Daoy (cell line): Measurements from ENCODE around the gene SEMA3F. TPM values are rescaled to one million over a fixed set of nuclear protein-coding genes. Genes with fewer than 3 reads are reported as not detected.
A peak's percentile ranks its signal among the peaks of the same experiment; 100 is the strongest.

ENCODE experiments used
- DNase-seq: peaks from one replicate; pipeline ENCODE4 v3.0.0-alpha.2; 2015; ENCODE audit warnings: low read depth
- total RNA-seq: library from RNA; depleted of rRNA; stranded (reverse); fragments of >200 nt; shearing (Covaris generic); gene quantifications from 2 replicates; pipeline ENCODE4 v1.2.3, GENCODE V29; 2014

The SEMA3F gene
- total RNA-seq, 1 experiment from 2014 or later = 0.51 TPM

- DNase-seq = no peak
Observed at GRCh38 chr3:50155891-50156290, 767 bp downstream of the SEMA3F start.

GRCh38 chr3:50156549-50157493 is 1.7 kb downstream of the SEMA3F start:
- DNase-seq = no peak

GRCh38 chr3:50157827-50158529 is 2.9 kb downstream of the SEMA3F start:
- DNase-seq = no peak

GRCh38 chr3:50158530-50159146 is 3.5 kb downstream of the SEMA3F start:
- no peak for DNase-seq

GRCh38 chr3:50160561-50160983 is 5.4 kb downstream of the SEMA3F start:
- no peak for DNase-seq

GRCh38 chr3:50161320-50161719 is 6.2 kb downstream of the SEMA3F start:
- DNase-seq = no peak

- no peak for DNase-seq
Observed at GRCh38 chr3:50162034-50162883, 7.1 kb downstream of the SEMA3F start.

GRCh38 chr3:50163572-50164455 is 8.7 kb downstream of the SEMA3F start:
- DNase-seq = peak; percentile 89

GRCh38 chr3:50164481-50164880 is 9.4 kb downstream of the SEMA3F start:
- DNase-seq = no peak

GRCh38 chr3:50164984-50165909 is 10.1 kb downstream of the SEMA3F start:
- DNase-seq = no peak

- DNase-seq = no peak
Observed at GRCh38 chr3:50165910-50166538, 10.9 kb downstream of the SEMA3F start.

GRCh38 chr3:50166620-50167019 is 11.5 kb downstream of the SEMA3F start:
- peak; percentile 54 for DNase-seq

GRCh38 chr3:50167069-50167840 is 12.1 kb downstream of the SEMA3F start:
- DNase-seq = peak; percentile 55

- DNase-seq = no peak
Observed at GRCh38 chr3:50167841-50168209, 12.7 kb downstream of the SEMA3F start.

GRCh38 chr3:50168388-50168787 is 13.3 kb downstream of the SEMA3F start:
- no peak for DNase-seq

GRCh38 chr3:50168791-50169190 is 13.7 kb downstream of the SEMA3F start:
- DNase-seq = no peak

GRCh38 chr3:50169232-50169832 is 14.2 kb downstream of the SEMA3F start:
- no peak for DNase-seq

- DNase-seq = no peak
Observed at GRCh38 chr3:50169858-50170257, 14.7 kb downstream of the SEMA3F start.
